BLaER1 (cell line): ENCODE data around the gene LENG9.

Source experiments
- H3K27ac ChIP-seq: shearing (Covaris generic); formaldehyde crosslinking; 2 replicates; pipeline ENCODE4 v1.8.1; 2022
- H3K27me3 ChIP-seq: shearing (Covaris generic); formaldehyde crosslinking; 2 replicates; pipeline ENCODE4 v1.8.1; 2022
- H3K36me3 ChIP-seq: shearing (Covaris generic); formaldehyde crosslinking; 2 replicates; pipeline ENCODE4 v1.8.1; 2022
- H3K4me1 ChIP-seq: shearing (Covaris generic); formaldehyde crosslinking; 2 replicates; pipeline ENCODE4 v1.8.1; 2022
- H3K4me2 ChIP-seq: shearing (Covaris generic); formaldehyde crosslinking; 2 replicates; pipeline ENCODE4 v1.8.1; 2022
- H3K4me3 ChIP-seq: shearing (Covaris generic); formaldehyde crosslinking; 2 replicates; pipeline ENCODE4 v1.8.1; 2022
- H3K9ac ChIP-seq: shearing (Covaris generic); formaldehyde crosslinking; 2 replicates; pipeline ENCODE4 v1.8.1; 2022
- H3K9me3 ChIP-seq: shearing (Covaris generic); formaldehyde crosslinking; 2 replicates; pipeline ENCODE4 v1.8.1; 2022
- H4K20me1 ChIP-seq: shearing (Covaris generic); formaldehyde crosslinking; 2 replicates; pipeline ENCODE4 v1.8.1; 2022
- Cebpa-rat ChIP-seq: shearing (Covaris generic); IDR thresholded peaks from 2 replicates; pipeline ENCODE4 v1.8.1; 2022

The LENG9 gene

DNA sequence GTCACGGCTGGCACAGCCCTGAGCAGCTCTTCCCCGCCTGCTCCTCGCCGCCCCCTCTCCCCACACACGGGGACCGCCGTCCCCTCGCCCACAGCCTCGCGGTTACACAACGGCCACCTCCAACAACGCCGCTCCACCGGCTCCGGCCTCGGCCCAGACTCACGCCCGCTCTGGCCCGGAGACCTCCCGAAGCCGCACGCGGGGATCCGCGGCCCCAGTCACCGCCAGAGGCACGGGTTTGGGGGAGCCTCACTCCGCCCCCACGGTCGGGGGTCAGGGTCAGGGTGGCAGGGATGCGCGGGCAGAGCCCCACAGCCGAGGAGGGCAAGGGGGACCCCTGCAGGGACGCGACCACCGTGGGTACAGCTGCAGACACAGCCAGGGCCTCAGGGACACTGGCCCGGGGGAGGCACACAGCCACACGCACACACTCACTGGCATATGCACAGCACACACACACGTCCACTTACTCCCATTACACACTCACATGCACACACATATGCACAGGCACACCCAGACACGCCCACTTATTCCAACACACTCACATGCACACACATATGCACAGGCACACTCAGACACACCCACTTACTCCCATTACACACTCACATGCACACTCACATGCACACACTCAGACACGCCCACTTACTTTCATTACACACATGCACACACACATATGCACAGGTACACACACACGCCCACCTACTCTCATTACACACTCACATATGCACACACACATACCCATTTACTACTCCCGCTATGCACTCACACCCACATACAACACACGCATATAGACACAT, 46.7 kb downstream of the LENG9 start:
- peaks cover 67% of the 10 kb centered on the region for H3K4me1 ChIP-seq
- H3K36me3 ChIP-seq, result no peaks in the 10 kb centered on the region
- H4K20me1 ChIP-seq, result no peaks in the 10 kb centered on the region
- no peak overlapping the region; the same call in 1 of the 2 replicates for H3K4me3 ChIP-seq
- H3K27me3 ChIP-seq, result peaks cover 22% of the 10 kb centered on the region
- no peak overlapping the region for H3K27ac ChIP-seq
- H3K9ac ChIP-seq, result peak overlapping the region; percentile 79; the same call in 1 of the 2 replicates
- H3K4me2 ChIP-seq, result peak overlapping the region; percentile 96
- no peaks in the 10 kb centered on the region for H3K9me3 ChIP-seq
- TF ChIP-seq Cebpa-rat, result no peak

DNA sequence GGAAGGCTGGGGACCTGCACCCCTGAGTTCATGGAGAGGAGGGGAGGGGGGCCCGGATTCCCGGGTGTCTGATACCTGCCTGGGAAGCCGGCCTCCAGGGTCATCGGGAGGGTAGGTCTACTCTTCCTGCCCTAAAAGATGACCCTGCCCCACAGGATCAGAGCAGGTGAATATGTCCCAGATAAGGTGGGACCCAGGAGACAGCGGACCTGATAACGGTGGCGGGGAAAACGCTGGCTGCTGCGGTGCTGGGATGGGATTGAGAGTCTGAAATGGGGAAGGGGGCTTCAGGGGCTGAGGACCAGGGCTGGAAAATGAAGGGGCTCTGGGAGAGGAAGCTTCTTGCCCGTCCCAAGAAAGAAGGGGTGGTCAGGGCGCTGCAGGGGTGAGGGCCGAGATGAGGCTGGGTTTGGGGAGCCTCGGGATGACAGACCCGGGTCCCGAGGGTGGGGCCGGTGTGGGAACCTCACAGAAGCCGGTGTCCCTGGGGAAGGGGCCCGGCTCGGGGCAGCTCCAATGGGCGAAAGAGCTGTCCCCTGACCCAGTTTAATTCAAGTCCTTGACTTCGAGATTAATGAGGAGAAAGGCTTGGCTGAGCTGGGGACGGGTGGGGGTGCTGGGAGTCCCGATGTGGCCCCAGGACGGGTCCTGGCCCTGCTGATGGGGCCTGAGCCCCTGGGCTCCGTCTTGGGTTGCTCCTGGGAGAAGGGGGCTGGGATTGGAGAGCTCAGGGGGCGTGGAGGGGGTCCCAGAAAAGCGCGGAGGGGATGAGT, 47.5 kb downstream of the LENG9 start:
- Histone ChIP-seq H4K20me1 (no peaks in the 10 kb centered on the region), H3K36me3 (no peaks in the 10 kb centered on the region), H3K27me3 (peaks cover 22% of the 10 kb centered on the region), H3K9me3 (no peaks in the 10 kb centered on the region), H3K4me3 (peak overlapping the region; percentile 76), H3K4me1 (peaks cover 63% of the 10 kb centered on the region), H3K4me2 (peak overlapping the region; percentile 96), H3K9ac (peak overlapping the region; percentile 79), H3K27ac (peak overlapping the region; percentile 79)
- no peak for TF ChIP-seq Cebpa-rat

DNA sequence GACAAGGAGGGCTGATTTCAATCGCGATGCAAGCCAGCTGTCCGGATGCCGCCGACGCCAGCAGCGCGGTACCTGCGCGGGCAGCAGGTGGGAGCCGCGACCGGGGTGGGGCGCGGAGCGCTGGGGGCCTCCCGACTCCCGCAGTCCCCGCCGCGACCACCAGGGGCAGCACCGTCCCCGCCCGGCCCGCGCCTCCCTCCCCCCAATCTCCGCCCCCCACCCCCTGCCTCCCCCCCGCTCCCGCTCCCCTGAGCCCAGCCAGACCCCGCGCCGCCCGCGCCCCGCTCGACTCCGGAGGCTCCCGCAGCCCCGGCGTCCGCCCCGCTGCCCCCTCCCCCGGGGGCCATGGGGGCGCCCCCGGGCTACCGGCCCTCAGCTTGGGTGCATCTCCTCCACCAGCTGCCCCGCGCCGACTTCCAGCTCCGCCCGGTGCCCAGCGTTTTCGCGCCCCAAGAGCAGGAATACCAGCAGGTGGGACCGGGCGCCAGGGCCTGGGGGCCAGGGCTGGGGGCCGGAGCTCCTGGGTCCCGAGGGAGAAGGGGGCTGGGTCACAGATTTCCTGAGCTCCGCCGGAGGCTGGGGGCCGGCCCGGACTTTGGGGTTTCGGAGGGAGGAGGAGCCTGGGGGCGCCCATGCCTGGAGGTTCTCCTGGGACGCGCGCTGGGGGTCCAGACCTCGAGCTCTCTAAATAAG, 48.2 kb downstream of the LENG9 start, which contains the start of gene TTYH1:
TSS of gene TTYH1 (plus strand) at position 257 of the 693 bp plus-strand sequence. CDS start at position 346, 89 bp downstream.
- peak within 1 kb of the TSS; percentile 79 for H3K9ac ChIP-seq
- TF ChIP-seq Cebpa-rat, result no peak
- peak within 1 kb of the TSS; percentile 96 for H3K4me2 ChIP-seq
- H3K4me1 ChIP-seq, result peaks cover 58% of the 10 kb centered on the region
- H4K20me1 ChIP-seq, result no peaks in the 10 kb centered on the region
- H3K4me3 ChIP-seq, result peak within 1 kb of the TSS; percentile 76
- no peaks in the 10 kb centered on the region for H3K36me3 ChIP-seq
- peak within 1 kb of the TSS; percentile 79 for H3K27ac ChIP-seq
- peaks cover 22% of the 10 kb centered on the region for H3K27me3 ChIP-seq
- H3K9me3 ChIP-seq, result no peaks in the 10 kb centered on the region

DNA sequence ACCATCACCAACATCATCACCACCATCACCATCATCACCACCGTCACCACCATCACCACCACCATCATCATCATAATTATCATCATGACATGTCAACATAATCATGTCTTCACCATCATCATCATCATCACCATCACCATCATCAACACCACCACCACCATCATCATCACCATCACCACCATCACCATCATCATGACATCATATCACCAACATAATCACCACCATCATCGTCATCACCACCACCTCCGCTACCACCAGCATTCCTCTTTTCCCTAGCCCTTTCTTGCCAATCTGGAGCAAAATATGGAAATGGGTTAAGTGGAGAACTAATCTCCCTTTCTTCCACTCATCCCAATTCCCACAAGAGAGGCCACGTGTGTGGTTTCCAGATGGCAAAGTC, 49.4 kb downstream of the LENG9 start:
- H3K27ac ChIP-seq, result no peak overlapping the region

DNA sequence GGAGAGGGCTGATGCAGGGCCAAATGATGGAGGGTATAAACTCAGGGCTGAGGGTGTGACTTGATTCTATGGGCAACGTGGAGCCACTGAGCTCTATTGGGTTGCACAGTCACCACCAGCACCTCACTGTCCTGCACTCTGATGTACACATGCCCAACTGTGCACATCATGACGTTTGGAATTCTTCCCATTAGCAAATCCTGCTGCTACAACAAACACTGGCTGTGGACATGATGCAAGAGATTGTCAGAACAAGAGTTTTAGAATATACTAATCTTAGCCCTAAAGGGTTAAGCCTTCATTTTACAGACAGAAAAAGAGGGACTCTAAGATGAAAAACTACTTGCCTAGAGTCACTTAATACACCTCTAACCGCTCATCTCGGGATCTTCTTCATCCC, 50.7 kb downstream of the LENG9 start:
- H3K27me3 ChIP-seq, result peaks cover 22% of the 10 kb centered on the region
- H3K4me1 ChIP-seq, result peaks cover 33% of the 10 kb centered on the region
- H3K36me3 ChIP-seq, result no peaks in the 10 kb centered on the region
- H3K27ac ChIP-seq, result no peak overlapping the region
- no peak for TF ChIP-seq Cebpa-rat
- H3K4me3 ChIP-seq, result no peak overlapping the region
- peaks cover 11% of the 10 kb centered on the region for H3K9me3 ChIP-seq
- no peak overlapping the region for H3K4me2 ChIP-seq
- no peaks in the 10 kb centered on the region for H4K20me1 ChIP-seq
- no peak overlapping the region for H3K9ac ChIP-seq

More for the DNA sequence above, 49.4 kb downstream of the LENG9 start:
- H3K4me2 ChIP-seq, result peak overlapping the region; percentile 65
- peaks cover 2% of the 10 kb centered on the region for H3K9me3 ChIP-seq
- H3K4me1 ChIP-seq, result peaks cover 46% of the 10 kb centered on the region
- H3K27me3 ChIP-seq, result peaks cover 22% of the 10 kb centered on the region
- no peak for TF ChIP-seq Cebpa-rat
- H3K4me3 ChIP-seq, result no peak overlapping the region
- H4K20me1 ChIP-seq, result no peaks in the 10 kb centered on the region
- H3K9ac ChIP-seq, result no peak overlapping the region
- H3K36me3 ChIP-seq, result no peaks in the 10 kb centered on the region
